ENCODE measurements around the gene ZNF716. TPM values are rescaled to one million over a fixed set of nuclear protein-coding genes. Genes with fewer than 3 reads are reported as not detected.
"Not testable (repeated sequence)": the region's sequence is repeated elsewhere in the genome, so short reads cannot be mapped to it uniquely, and the experiment has no call there.

The ZNF716 gene
- total RNA-seq, 1 donor from 2014 or later, result not detected

GRCh38 chr7:57427146-57427545, 22.8 kb upstream of the ZNF716 start:
- H3K27ac Mint-ChIP-seq, result no peak overlapping the region
- DNase-seq (ENCODE audit: low spot score in 2 of 2, unreplicated experiment in 2 of 2), result no peak
- no peaks in the 10 kb centered on the region for H3K4me1 Mint-ChIP-seq
- H3K9me3 Mint-ChIP-seq, result peaks cover 52% of the 10 kb centered on the region
- H3K36me3 Mint-ChIP-seq, result no peaks in the 10 kb centered on the region
- H3K27me3 Mint-ChIP-seq (ENCODE audit: low read depth), result no peaks in the 10 kb centered on the region
- no peak overlapping the region for H3K4me3 Mint-ChIP-seq
- no peak for TF ChIP-seq CTCF (IDR thresholded peaks at IDR 0.05; ENCODE audit: unreplicated experiment)

- peaks cover 54% of the 10 kb centered on the region for H3K9me3 Mint-ChIP-seq
- no peaks in the 10 kb centered on the region for H3K36me3 Mint-ChIP-seq
- H3K4me1 Mint-ChIP-seq, result no peaks in the 10 kb centered on the region
- H3K27ac Mint-ChIP-seq, result no peak overlapping the region
- DNase-seq (ENCODE audit: low spot score in 2 of 2, unreplicated experiment in 2 of 2), result no peak
- TF ChIP-seq CTCF (IDR thresholded peaks at IDR 0.05; ENCODE audit: unreplicated experiment), result no peak
- no peak overlapping the region for H3K4me3 Mint-ChIP-seq
- H3K27me3 Mint-ChIP-seq (ENCODE audit: low read depth), result no peaks in the 10 kb centered on the region
These were observed 22.4 kb upstream of the ZNF716 start for GRCh38 chr7:57427594-57427993.

GRCh38 chr7:57432583-57432982, 17.4 kb upstream of the ZNF716 start:
- Mint-ChIP-seq H3K4me3 (no peak overlapping the region), H3K27ac (no peak overlapping the region), H3K4me1 (no peaks in the 10 kb centered on the region), H3K27me3 (ENCODE audit: low read depth) (no peaks in the 10 kb centered on the region), H3K36me3 (no peaks in the 10 kb centered on the region), H3K9me3 (peaks cover 68% of the 10 kb centered on the region)
- no peak for TF ChIP-seq CTCF (IDR thresholded peaks at IDR 0.05; ENCODE audit: unreplicated experiment)
- no peak for DNase-seq (ENCODE audit: low spot score in 2 of 2, unreplicated experiment in 2 of 2)

GRCh38 chr7:57437581-57437980, 12.4 kb upstream of the ZNF716 start:
- H3K4me3 Mint-ChIP-seq, result no peak overlapping the region
- no peaks in the 10 kb centered on the region for H3K36me3 Mint-ChIP-seq
- H3K27me3 Mint-ChIP-seq (ENCODE audit: low read depth), result no peaks in the 10 kb centered on the region
- no peak for DNase-seq (ENCODE audit: low spot score in 2 of 2, unreplicated experiment in 2 of 2)
- peaks cover 37% of the 10 kb centered on the region for H3K9me3 Mint-ChIP-seq
- H3K27ac Mint-ChIP-seq, result no peak overlapping the region
- no peaks in the 10 kb centered on the region for H3K4me1 Mint-ChIP-seq
- no peak for TF ChIP-seq CTCF (IDR thresholded peaks at IDR 0.05; ENCODE audit: unreplicated experiment)

- Mint-ChIP-seq H3K27ac (no peak overlapping the region), H3K9me3 (peaks cover 35% of the 10 kb centered on the region), H3K4me1 (no peaks in the 10 kb centered on the region), H3K27me3 (ENCODE audit: low read depth) (no peaks in the 10 kb centered on the region), H3K4me3 (no peak overlapping the region), H3K36me3 (no peaks in the 10 kb centered on the region)
- DNase-seq (ENCODE audit: low spot score in 2 of 2, unreplicated experiment in 2 of 2), result no peak
- TF ChIP-seq CTCF (IDR thresholded peaks at IDR 0.05; ENCODE audit: unreplicated experiment), result no peak
These were observed 11.7 kb upstream of the ZNF716 start for GRCh38 chr7:57438244-57438643.

- Mint-ChIP-seq H3K27me3 (ENCODE audit: low read depth) (no peaks in the 10 kb centered on the region), H3K4me3 (no peak overlapping the region), H3K4me1 (no peaks in the 10 kb centered on the region), H3K9me3 (peaks cover 30% of the 10 kb centered on the region), H3K36me3 (no peaks in the 10 kb centered on the region), H3K27ac (no peak overlapping the region)
- TF ChIP-seq CTCF (IDR thresholded peaks at IDR 0.05; ENCODE audit: unreplicated experiment), result no peak
- no peak for DNase-seq (ENCODE audit: low spot score in 2 of 2, unreplicated experiment in 2 of 2)
These were observed 6.4 kb upstream of the ZNF716 start for GRCh38 chr7:57443567-57443966.

GRCh38 chr7:57469186-57469828, 19.3 kb downstream of the ZNF716 start:
- H3K4me3 Mint-ChIP-seq; H3K27me3 Mint-ChIP-seq (ENCODE audit: low read depth); H3K36me3 Mint-ChIP-seq; H3K4me1 Mint-ChIP-seq; DNase-seq (ENCODE audit: low spot score in 2 of 2, unreplicated experiment in 2 of 2); H3K27ac Mint-ChIP-seq: not testable (repeated sequence)
- peaks cover 61% of the 10 kb centered on the region for H3K9me3 Mint-ChIP-seq

GRCh38 chr7:57480304-57480703, 30.3 kb downstream of the ZNF716 start:
- not testable (repeated sequence) for DNase-seq (ENCODE audit: low spot score in 2 of 2, unreplicated experiment in 2 of 2); H3K4me3 Mint-ChIP-seq; H3K4me1 Mint-ChIP-seq; H3K27me3 Mint-ChIP-seq (ENCODE audit: low read depth); H3K36me3 Mint-ChIP-seq; H3K27ac Mint-ChIP-seq
- H3K9me3 Mint-ChIP-seq, result peaks cover 37% of the 10 kb centered on the region

All from mesothelial cell of epicardium (in vitro differentiated cells).